Effector CD4-positive, alpha-beta T cell (primary cell): ENCODE results near the gene RLN1.
"Not testable (repeated sequence)": the region's sequence is repeated elsewhere in the genome, so short reads cannot be mapped to it uniquely, and the experiment has no call there.

Experiments
- DNase-seq: peaks from one replicate; pipeline ENCODE4 v3.0.0-alpha.2; 2020
- total RNA-seq: gene quantifications from one replicate; lab custom pipeline; 2026; lab: John Stamatoyannopoulos, UW

RLN1 gene, protein sequence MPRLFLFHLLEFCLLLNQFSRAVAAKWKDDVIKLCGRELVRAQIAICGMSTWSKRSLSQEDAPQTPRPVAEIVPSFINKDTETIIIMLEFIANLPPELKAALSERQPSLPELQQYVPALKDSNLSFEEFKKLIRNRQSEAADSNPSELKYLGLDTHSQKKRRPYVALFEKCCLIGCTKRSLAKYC
- total RNA-seq: 0.56 reads per million

DNA sequence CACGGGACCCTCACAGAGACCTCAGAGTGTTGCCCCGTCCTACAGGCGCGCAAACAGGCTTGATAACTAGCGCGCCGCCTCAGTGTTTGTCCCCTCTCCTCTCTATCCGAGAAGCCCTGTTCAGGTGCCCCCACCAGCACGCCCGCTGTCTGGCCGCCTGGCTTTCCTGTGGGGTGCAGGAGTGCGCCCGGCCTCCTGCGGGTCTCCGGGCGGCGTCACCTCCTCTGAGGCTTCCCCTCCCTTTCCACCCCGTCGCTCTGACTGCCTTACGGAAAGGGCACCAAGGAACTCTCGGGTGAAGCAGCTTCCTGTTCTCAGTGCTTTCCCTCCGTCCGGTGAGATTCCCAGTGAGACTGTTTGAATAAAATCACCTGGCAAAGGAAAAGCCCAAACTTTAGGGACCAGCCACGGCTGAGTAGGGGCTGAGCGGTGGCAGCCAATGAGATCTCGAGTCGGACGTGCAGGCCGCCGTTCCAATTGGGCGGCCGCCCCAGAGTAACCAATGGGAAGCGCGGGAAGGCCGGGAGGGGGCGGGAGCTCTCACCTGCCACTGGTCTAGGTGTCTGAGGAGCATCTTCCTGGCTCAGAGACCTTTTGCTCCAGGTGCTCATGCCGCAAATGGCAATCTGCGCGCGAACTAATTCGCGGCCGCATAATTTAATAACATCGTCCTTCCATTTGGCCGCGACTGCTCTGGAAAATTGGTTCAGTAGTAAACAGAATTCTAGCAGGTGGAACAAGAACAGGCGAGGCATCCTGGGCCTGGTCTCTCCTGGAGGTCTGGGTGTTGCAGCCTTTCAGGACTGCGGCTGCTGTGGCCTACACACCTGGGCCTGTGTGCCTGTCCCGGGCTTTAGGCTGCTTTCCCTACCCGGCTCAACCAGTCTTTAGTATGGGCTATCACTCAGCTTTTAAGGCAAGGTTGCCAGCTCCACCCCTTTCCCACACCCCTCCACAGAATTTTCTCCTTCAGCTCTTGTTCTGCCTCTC lies at the start of gene RLN1:
Gene RLN1 (minus strand): TSS at position 885 of the 990 bp plus-strand sequence. CDS start 130 bp downstream, at position 755.
- peak; percentile 6 for DNase-seq

DNA sequence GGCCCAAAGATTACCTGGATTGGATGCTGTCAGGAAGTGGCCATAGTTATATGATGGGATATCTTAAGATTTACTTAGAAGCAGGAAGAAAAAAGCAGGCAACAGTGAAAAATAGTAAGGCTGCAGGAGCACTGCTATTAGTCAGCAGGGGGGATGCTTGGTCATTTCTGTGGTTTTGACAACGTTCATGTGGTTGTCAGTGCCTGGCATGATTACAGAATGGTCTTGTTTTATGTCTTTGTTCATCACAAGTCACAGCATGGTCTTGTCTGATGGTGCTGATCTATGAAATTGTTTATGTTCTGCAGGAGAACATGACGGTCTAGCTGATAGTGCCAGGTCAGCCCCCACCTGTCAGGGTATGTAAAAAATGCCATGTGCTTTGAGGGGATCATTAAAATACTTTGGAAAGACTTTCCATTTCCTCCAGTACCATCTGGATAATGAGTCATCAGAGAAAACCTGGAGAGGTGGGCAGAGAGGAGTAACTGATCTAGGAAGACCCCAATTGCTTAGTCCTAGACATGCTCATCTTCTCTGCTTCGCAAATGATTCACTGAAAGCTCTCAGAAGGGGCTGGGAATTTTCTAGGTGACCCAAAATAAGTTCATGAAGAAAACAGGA lies 49.5 kb upstream of the RLN1 start:
- no peak for DNase-seq

DNA sequence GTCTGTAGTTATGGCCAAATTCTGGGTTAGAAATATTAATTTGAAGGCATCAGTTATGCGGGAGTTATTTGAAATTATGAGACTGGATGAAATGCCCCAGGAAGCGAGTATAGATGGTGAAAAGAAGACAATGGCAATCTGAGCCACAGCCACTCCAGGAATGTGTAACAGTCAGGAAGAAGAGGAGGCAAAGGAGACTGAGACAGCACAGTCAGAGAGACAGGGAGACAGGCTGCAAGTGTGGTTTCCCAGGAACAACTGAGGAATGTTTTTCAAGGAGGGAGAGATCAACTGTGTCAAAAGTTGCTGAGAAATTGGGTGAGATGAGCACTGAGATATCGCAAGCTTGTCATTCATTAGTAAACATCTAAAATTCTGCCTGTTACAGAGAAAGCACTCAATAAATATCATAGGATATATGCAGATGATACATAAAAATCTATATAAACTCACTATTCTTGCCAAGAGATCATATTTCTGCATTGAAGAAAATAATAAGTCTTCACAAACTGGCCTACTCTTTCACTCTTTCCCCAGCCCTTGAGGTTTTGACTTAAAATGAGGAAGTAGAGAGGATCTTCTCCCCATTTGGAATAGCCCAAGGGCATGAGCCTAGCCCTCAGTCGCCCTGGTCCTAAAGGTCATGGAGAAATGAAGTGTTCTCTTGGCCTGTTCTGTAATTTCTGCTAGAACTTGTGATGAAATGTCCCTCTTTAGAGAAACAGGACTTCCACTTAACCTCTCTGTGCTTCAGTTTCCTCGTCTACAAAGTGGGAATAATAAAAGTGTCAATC lies 48.5 kb upstream of the RLN1 start:
- no peak for DNase-seq

DNA sequence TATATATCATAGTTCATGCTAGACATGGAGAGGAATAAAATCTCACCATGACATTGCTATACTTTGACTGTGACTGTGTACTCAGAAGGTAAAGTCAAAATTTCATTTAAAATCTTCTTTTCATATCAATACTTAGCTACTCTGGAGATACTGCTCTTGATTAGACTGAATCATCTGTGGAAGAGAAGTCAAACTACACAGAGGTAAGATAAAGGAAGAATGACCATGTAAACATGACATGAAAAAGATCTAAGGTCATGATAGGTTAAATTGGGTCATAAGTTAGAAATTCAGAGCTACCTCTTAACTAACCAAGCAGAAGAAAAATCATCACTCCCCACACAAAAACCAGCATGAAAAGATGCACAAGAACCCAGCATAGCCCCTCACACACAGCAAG lies 44.8 kb upstream of the RLN1 start:
- DNase-seq: no peak

DNA sequence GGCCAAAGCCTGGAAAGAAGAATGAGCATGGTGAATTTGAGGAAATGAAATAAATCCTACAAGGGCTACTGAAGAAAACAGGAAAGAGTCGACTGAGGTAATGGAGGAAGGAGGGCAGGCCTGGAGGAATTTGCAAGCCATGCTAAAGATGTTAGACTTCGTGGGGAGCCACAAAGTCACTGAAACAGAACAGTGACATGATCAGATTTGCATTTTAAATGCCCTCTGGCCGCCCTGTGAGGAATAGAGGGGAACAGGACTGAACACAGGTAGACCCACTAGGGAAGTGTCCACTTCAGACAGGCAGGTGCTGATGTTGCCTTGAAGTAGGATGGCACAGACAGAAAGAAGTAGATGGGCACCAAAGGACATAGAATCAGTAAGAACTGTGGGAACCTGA lies 42.8 kb upstream of the RLN1 start:
- DNase-seq: no peak

DNA sequence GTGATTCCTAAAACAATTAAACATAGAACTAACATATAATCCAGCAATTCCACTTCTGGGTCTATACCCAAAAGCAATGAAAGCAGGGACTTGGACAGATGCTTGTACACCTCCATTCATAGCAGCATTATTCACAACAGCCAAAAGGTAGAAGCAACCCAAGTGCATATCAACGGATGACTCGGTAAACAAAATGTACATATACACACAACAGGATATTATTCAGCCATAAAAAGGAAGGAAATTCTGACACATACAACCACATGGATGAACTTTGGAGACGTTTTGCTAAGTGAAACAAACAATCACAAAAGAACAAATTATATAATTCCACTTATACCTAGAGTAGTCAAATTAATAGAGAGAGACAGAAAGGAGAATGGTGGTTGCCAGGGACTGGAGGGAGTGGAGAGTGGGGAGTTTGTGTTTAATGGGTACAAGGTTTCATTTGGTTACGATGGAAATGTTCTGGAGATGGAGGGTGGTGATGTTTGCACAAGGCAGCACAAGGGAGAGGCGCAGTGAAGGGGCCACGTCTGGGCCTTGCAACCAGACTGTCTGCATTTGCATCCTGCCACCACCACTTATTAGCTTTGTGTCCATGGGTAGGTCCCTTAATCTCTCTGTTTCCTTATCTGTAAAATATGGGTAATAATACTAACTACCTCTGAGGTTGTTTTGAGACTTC lies 36.3 kb upstream of the RLN1 start:
- no peak for DNase-seq

DNA sequence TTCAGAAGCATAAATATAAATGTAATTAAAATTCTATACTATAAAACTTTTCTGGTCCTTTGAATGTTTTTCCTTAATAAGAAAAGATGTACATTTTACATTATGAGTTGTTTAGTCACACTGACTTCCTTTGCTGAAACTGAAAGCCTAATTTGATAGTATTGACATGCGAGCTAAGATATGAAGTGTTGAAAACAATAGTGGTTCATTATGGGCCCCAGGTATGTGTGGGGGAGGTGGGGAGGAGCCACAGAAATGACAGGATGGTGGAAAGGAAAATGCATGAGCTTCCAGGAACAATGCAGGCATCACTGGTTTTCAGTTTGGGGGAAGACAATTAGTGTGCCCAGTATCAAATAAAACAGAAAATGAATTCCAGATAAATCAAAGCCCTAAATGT lies 35.4 kb upstream of the RLN1 start:
- no peak for DNase-seq

DNA sequence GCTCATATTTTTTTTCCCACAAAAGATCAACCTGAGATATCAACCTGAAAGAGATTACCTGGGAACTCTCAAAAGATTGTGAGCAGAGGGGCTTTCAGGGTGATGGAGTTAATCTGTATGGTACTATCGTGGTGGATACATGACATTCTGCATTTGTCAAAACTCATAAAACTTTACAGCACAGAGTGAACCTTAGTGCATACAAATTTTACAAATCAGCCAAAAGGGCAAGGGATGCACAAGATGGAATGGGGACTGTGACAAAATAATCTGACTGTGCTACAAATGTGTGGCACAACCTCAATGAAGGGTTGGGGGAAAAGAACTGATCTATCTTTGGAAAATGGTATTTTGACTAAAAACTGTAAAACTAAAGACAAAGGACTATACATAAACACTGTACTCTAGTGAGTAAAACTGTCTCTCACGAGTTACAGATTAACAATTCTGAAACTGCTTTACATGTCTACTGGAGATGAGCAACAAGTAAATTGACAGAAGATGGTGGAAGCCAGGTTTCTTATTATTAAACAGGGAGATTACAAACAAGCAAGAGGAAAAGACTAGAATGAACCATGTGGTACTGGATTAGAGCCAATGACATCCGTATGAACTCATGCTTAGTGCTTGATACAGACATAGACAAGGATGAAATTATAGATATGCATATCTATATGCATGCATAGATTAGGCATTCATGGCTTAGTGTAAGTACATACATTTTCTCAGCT lies 24.8 kb upstream of the RLN1 start:
- DNase-seq: no peak

DNA sequence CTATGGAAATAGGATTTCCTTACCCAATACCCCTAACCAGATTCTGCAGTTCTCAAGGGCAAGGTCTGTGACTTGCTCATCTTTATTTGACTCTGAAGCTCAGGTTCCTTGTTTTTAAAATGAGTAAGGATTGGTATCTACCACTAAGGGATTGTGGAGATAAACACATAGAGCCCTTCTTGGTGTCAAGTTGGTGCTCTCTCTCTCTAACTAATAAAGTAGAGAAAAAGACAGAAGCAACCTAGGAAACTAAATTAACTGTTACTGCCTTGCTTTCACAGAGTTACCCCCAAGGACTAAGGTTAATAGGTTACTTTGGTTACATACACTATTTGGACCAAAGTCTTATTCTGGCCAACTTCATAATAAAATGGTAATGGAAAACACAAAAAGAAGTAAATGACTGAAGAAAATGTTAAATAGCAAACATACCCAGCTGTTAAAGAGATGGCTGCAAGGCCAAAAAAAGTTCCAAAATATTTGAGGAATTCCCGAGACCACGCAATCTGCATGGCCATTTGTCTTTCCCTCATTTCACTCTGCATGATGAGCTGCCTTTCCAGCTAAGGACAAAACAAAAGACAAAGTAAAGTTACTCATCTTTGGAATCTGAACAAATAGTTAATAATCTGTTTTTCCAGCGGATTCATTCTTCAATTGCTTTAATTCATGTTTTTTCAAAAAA lies 21.8 kb upstream of the RLN1 start:
- DNase-seq: no peak

DNA sequence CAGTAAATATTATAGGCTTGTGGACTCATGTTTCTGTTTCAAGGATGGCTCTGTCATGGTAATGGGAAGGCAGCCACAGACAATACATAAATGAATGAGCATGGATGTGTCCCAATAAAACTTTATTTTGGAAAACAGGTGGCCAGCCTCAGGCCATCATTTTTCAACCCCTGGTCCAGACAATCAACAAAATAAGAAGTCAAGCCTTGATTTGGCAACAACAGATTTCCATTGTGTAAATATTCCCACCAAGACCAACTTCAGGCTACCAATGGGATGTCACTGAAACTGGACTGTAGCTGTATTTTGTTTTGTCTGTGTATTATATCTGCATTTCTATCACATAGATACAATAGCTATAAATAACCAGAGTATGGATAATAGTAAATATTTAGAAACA lies 20.7 kb upstream of the RLN1 start:
- DNase-seq: no peak

DNA sequence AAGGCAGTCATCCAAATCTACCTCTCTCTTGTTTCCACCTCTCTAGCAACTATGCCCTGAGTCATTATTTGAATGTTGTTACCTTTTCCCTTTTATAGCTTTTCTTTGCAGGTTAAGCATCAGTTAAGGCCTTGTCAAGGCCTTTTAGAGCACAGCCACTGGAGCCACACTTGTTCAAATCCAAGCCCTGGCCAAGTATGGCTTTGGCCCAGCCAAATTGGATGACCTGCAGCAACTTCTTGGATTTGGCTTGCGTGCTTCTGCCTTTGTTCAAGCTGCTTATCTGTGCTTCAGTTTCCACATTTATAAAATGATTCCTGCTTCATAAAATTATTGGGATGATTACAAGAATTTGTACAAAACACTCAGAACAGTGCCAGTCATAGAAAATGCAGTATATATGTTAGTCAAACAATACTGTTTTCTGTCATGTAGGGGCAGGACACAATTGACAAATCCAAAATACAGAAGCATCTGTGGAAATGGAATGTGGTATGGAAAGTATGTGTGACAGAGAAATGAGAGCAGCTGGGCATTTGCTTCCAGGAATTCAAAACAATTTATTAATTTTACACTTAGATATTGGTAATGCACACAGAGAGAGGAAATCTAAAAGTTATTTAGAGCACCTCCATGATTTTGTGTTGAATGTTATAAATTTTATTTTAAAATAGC lies 17.9 kb upstream of the RLN1 start:
- no peak for DNase-seq

DNA sequence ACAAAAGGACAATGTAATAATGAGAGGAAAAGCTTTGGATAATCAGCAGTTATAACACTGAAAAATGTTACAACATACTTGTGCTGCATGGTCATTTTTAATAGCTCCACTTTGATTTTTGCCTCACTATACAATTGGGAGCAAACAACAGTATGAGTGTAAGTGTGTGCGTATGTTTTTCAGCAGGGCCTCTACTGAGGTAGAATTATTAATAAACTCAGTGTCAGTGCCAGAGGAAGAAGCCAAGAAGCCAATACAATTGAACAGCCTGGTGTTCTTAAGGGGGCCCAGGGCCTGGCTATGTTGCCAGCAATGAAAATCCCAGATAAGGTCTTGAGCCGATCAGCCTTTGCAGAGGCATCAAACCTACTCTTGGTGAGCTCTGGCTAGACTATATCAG lies 16.1 kb upstream of the RLN1 start:
- DNase-seq: no peak

DNA sequence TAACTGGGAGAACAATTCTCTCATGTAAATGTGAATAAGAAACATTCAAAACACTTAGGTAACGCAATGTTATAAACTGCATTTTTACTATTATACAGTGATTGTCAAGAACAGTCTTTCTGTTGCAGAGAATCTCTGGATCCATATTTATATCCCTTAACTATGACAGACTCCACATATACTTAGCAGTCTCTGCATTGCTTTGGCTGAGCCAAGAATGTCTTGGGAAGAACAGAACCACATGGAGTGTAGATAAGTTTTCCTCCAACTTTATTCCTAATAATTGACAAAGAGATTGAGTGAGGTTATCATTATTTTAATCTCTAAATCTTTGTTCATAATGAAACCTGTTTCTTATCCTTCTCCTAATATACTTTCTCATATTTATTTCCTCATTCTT lies 15.6 kb upstream of the RLN1 start:
- DNase-seq: no peak

DNA sequence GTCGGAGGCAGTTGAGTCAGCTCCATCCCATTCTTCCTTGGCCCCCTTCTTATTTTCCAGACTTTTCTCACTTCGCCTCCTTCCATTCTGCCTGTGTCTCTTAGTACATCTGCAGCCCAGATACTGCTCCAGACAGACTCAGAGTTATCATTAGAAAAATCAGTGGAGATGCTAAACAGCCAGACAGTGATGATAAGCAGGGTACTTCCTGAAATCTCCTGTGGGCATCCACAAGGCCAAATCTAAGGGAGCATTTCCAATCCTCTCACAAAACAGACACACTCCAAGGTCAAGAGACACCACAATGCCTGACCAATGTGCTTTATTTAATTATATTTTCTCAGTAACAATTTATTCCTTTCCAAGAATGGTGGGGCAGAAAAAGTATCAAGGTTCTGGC lies 14.5 kb upstream of the RLN1 start:
- no peak for DNase-seq

DNA sequence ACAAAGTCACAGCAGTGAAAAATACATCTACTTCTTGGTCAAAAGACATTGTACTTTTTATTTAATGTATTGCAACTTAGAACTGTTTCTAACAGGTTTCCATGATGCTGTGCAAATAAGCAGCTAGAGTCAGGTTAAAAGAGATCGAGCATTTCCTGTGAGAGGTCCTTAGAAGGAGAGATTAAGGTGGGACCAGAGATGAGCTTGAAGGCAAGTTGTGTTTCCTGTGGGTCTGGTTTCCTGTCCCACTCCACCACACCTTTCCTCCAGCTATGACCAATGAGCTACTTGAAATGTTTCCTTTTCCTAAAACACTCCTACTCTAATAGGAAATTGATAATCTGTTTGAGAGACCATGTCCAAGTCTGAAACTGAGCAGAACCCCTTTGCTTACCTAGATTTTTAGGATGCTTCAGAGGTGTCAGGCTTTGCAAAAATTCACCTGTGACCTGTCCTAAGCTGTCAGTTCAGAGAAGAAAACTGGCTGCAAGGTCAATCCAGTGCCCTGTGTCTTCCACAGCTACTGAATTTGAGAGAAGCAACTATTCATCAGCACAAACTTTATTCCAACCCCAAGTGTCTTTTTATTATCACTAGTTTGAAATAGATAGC lies 13.1 kb upstream of the RLN1 start:
- DNase-seq: no peak

DNA sequence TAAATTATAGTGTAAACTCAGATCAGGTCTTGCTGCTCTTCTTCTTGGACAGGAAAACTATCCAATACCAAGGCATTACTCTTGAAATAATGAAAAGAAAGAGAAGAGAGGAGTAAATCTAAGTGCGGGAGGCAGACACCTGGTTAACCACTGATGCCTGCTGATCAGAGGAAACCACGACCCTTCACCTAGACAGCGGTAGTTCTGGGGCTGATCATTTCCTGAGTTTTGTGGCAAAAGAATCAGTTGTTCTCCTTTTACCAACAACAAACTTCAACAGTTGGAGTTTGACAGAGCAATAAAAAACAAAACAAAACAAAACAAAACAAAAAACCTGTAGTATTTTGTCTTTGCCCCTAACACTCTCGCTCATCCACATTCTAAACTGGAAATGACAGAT lies 3.0 kb downstream of the RLN1 start:
- DNase-seq: peak; percentile 16

DNA sequence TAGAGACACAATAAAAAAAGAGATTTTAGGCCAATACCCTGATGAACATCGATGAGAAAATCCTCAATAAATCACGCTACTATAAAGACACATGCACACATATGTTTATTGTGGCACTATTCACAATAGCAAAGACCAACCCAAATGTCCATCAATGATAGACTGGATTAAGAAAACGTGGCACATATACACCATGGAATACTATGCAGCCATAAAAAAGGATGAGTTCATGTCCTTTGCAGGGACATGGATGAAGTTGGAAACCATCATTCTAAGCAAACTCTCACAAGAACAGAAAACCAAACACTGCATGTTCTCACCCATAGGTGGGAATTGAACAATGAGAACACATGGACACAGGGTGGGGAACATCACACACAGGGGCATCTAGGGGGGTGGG lies 8.4 kb downstream of the RLN1 start:
- DNase-seq: not testable (repeated sequence)

DNA sequence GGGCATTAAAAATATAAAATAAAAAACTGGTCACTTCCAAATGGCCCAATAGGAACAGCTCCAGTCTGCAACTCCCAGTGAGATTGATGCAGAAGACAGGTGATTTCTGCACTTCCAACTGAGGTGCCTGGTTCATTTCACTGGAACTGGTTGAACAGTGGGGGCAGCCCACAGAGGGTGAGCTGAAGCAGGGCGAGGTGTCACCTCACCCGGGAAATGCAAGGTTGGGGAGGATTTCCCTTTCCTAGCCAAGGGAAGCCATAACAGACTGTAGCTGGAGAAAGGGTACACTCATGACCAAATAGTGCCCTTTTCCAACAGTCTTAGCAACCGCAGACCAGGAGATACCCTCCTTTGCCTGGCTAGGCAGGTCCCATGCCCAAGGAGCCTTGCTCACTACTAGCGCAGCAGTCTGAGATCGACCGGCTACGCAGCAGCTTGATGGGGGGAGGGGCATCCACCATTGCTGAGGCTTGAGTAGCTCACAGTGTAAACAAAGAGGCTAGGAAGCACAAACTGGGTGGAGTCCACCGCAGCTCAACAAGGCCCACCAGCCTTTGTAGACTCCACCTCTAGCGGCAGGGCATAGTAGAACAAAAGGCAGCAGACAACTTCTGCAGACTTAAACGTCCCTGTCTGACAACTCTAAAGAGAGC lies 12.7 kb downstream of the RLN1 start:
- DNase-seq: peak; percentile 30

DNA sequence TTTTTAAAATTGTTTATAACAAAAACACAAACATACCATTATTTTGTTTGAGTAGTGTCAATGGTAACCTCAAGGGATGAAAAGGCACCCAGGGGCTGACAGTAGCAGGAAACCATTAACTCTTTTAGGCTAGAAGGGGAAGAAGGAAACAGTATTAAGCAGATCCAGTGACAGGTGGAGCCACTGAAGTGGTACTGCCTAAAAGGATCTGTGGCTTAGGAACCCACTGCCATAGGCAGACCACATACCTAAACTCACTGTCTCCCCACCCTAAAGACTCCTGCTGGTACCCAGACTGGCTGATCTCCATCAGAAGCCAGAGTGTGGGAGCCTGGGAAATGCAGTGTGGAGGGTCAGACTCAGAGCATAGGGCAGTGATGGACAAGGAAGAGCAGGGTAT lies 13.5 kb downstream of the RLN1 start:
- DNase-seq: no peak
